HUES64 (cell line): ENCODE measurements around the gene NIPSNAP2.
"Not testable (repeated sequence)": the region's sequence is repeated elsewhere in the genome, so short reads cannot be mapped to it uniquely, and the experiment has no call there.

Source experiments
- H3K27ac ChIP-seq: 2 replicates; pipeline ENCODE4 v1.7.0; 2013; ENCODE audit warnings: low read depth, low read length, inconsistent platforms
- H3K27me3 ChIP-seq: 2 replicates; pipeline ENCODE4 v1.6.1; 2013; ENCODE audit warnings: mild to moderate bottlenecking, low read length; ENCODE audit not compliant: insufficient read depth
- H3K36me3 ChIP-seq: 2 replicates; pipeline ENCODE4 v1.6.1; 2013; ENCODE audit warnings: mild to moderate bottlenecking, low read length; ENCODE audit not compliant: insufficient read depth
- H3K4me1 ChIP-seq: 2 replicates; pipeline ENCODE4 v1.6.1; 2013; ENCODE audit warnings: mild to moderate bottlenecking, low read length, moderate library complexity; ENCODE audit not compliant: insufficient read depth
- H3K4me3 ChIP-seq: 2 replicates; pipeline ENCODE4 v1.5.1; 2013; ENCODE audit warnings: mild to moderate bottlenecking, low read length, moderate library complexity
- H3K9ac ChIP-seq: 2 replicates; pipeline ENCODE4 v1.6.1; 2013; ENCODE audit warnings: mild to moderate bottlenecking, low read depth, low read length
- H3K9me3 ChIP-seq: 2 replicates; pipeline ENCODE4 v1.6.1; 2013; ENCODE audit warnings: low read depth, low read length; ENCODE audit not compliant: insufficient read depth
- WGBS: fragments of 150-250, 120-280 bp; methylation state at CpG from one replicate; pipeline ENCODE4 v1.1.7; 2013; ENCODE audit warnings: missing lambda C conversion rate; 5-methylcytosine and 5-hydroxymethylcytosine counted together

NIPSNAP2 gene

GRCh38 chr7:55977831-55978230, 13.4 kb downstream of the NIPSNAP2 start:
- Histone ChIP-seq H3K4me3 (no peak overlapping the region), H3K4me1 (no peaks in the 10 kb centered on the region), H3K9me3 (no peaks in the 10 kb centered on the region), H3K9ac (no peak overlapping the region), H3K27me3 (no peaks in the 10 kb centered on the region), H3K36me3 (peaks cover 49% of the 10 kb centered on the region), H3K27ac (no peak overlapping the region)
- WGBS, result 96% methylated on average over 4 of the region's 4 CpGs

- Histone ChIP-seq H3K9me3 (no peaks in the 10 kb centered on the region), H3K4me1 (no peaks in the 10 kb centered on the region), H3K9ac (no peak overlapping the region), H3K4me3 (no peak overlapping the region), H3K36me3 (peaks cover 73% of the 10 kb centered on the region), H3K27ac (no peak overlapping the region), H3K27me3 (no peaks in the 10 kb centered on the region)
- WGBS, result 93% methylated on average over 3 of the region's 3 CpGs
Measured at GRCh38 chr7:55980266-55980665, 15.9 kb downstream of the NIPSNAP2 start.

GRCh38 chr7:55983537-55983936, 19.2 kb downstream of the NIPSNAP2 start:
- 100% methylated on average over 3 of the region's 3 CpGs for WGBS
- Histone ChIP-seq H3K9ac (no peak overlapping the region), H3K27me3 (no peaks in the 10 kb centered on the region), H3K4me1 (no peaks in the 10 kb centered on the region), H3K36me3 (peaks cover 81% of the 10 kb centered on the region), H3K9me3 (no peaks in the 10 kb centered on the region), H3K27ac (no peak overlapping the region), H3K4me3 (no peak overlapping the region)

GRCh38 chr7:55992346-55992745, 28.0 kb downstream of the NIPSNAP2 start:
- Histone ChIP-seq H3K9ac (no peak overlapping the region), H3K4me3 (no peak overlapping the region), H3K27me3 (no peaks in the 10 kb centered on the region), H3K9me3 (no peaks in the 10 kb centered on the region), H3K27ac (no peak overlapping the region), H3K4me1 (no peaks in the 10 kb centered on the region), H3K36me3 (peaks cover 37% of the 10 kb centered on the region)
- 64% methylated on average over 3 of the region's 3 CpGs for WGBS

GRCh38 chr7:55996856-55997500, 32.6 kb downstream of the NIPSNAP2 start:
- no peak overlapping the region for H3K9ac ChIP-seq
- no peak overlapping the region for H3K27ac ChIP-seq
- no peak overlapping the region for H3K4me3 ChIP-seq
- no peaks in the 10 kb centered on the region for H3K27me3 ChIP-seq
- H3K4me1 ChIP-seq, result no peaks in the 10 kb centered on the region
- WGBS, result 91% methylated on average over 8 of the region's 8 CpGs
- peaks cover 51% of the 10 kb centered on the region for H3K36me3 ChIP-seq
- H3K9me3 ChIP-seq, result no peaks in the 10 kb centered on the region

GRCh38 chr7:56003749-56004148, 39.4 kb downstream of the NIPSNAP2 start:
- Histone ChIP-seq H3K9ac (no peak overlapping the region), H3K36me3 (peaks cover 13% of the 10 kb centered on the region), H3K27ac (no peak overlapping the region), H3K4me3 (no peak overlapping the region), H3K9me3 (no peaks in the 10 kb centered on the region), H3K4me1 (no peaks in the 10 kb centered on the region), H3K27me3 (no peaks in the 10 kb centered on the region)
- 93% methylated on average over 4 of the region's 4 CpGs for WGBS

GRCh38 chr7:56007167-56007652, 42.8 kb downstream of the NIPSNAP2 start:
- WGBS, result 93% methylated on average over 4 of the region's 4 CpGs
- no peaks in the 10 kb centered on the region for H3K9me3 ChIP-seq
- H3K27me3 ChIP-seq, result no peaks in the 10 kb centered on the region
- H3K4me1 ChIP-seq, result no peaks in the 10 kb centered on the region
- H3K4me3 ChIP-seq, result no peak overlapping the region
- H3K36me3 ChIP-seq, result peaks cover 20% of the 10 kb centered on the region
- H3K27ac ChIP-seq, result no peak overlapping the region
- no peak overlapping the region for H3K9ac ChIP-seq

GRCh38 chr7:56007891-56008290, 43.5 kb downstream of the NIPSNAP2 start:
- 93% methylated on average over 9 of the region's 9 CpGs for WGBS
- Histone ChIP-seq H3K36me3 (peaks cover 26% of the 10 kb centered on the region), H3K9ac (no peak overlapping the region), H3K27me3 (no peaks in the 10 kb centered on the region), H3K4me1 (no peaks in the 10 kb centered on the region), H3K4me3 (no peak overlapping the region), H3K9me3 (no peaks in the 10 kb centered on the region), H3K27ac (no peak overlapping the region)

- H3K9me3 ChIP-seq, result no peaks in the 10 kb centered on the region
- H3K4me1 ChIP-seq, result no peaks in the 10 kb centered on the region
- 0 out of 2 replicates have a peak overlapping the region, but pooled peaks have one; percentile 40 for H3K9ac ChIP-seq
- peaks cover 43% of the 10 kb centered on the region for H3K36me3 ChIP-seq
- H3K4me3 ChIP-seq, result no peak overlapping the region
- 95% methylated on average over 7 of the region's 7 CpGs for WGBS
- H3K27ac ChIP-seq, result no peak overlapping the region
- H3K27me3 ChIP-seq, result no peaks in the 10 kb centered on the region
Measured at GRCh38 chr7:56009695-56010094, 45.3 kb downstream of the NIPSNAP2 start.

- WGBS, result 100% methylated on average over 1 of the region's 3 CpGs
- not testable (repeated sequence) for H3K4me1 ChIP-seq, H3K9me3 ChIP-seq, H3K4me3 ChIP-seq, H3K27ac ChIP-seq, H3K27me3 ChIP-seq, H3K9ac ChIP-seq
- H3K36me3 ChIP-seq, result peaks cover 80% of the 10 kb centered on the region
Measured at GRCh38 chr7:56017015-56017414, 52.6 kb downstream of the NIPSNAP2 start.

- Histone ChIP-seq H3K9me3 (no peaks in the 10 kb centered on the region), H3K4me1 (no peaks in the 10 kb centered on the region), H3K36me3 (peaks cover 65% of the 10 kb centered on the region), H3K9ac (no peak overlapping the region), H3K27me3 (no peaks in the 10 kb centered on the region), H3K27ac (no peak overlapping the region), H3K4me3 (no peak overlapping the region)
- WGBS, result 95% methylated on average over 9 of the region's 9 CpGs
Measured at GRCh38 chr7:56019501-56019900, 55.1 kb downstream of the NIPSNAP2 start.

- H3K4me1 ChIP-seq, result no peaks in the 10 kb centered on the region
- H3K9me3 ChIP-seq, result no peaks in the 10 kb centered on the region
- H3K36me3 ChIP-seq, result peaks cover 64% of the 10 kb centered on the region
- H3K4me3 ChIP-seq, result no peak overlapping the region
- H3K9ac ChIP-seq, result no peak overlapping the region
- H3K27ac ChIP-seq, result no peak overlapping the region
- no peaks in the 10 kb centered on the region for H3K27me3 ChIP-seq
Measured at GRCh38 chr7:56023500-56023899, 59.1 kb downstream of the NIPSNAP2 start.
